BLaER1 (cell line): ENCODE measurements around the gene P2RX4.
"Not testable (repeated sequence)": the region's sequence is repeated elsewhere in the genome, so short reads cannot be mapped to it uniquely, and the experiment has no call there.

Experiments
- H3K27ac ChIP-seq: shearing (Covaris generic); formaldehyde crosslinking; 2 replicates; pipeline ENCODE4 v1.8.1; 2022
- H3K27me3 ChIP-seq: shearing (Covaris generic); formaldehyde crosslinking; 2 replicates; pipeline ENCODE4 v1.8.1; 2022
- H3K36me3 ChIP-seq: shearing (Covaris generic); formaldehyde crosslinking; 2 replicates; pipeline ENCODE4 v1.8.1; 2022
- H3K4me1 ChIP-seq: shearing (Covaris generic); formaldehyde crosslinking; 2 replicates; pipeline ENCODE4 v1.8.1; 2022
- H3K4me2 ChIP-seq: shearing (Covaris generic); formaldehyde crosslinking; 2 replicates; pipeline ENCODE4 v1.8.1; 2022
- H3K4me3 ChIP-seq: shearing (Covaris generic); formaldehyde crosslinking; 2 replicates; pipeline ENCODE4 v1.8.1; 2022
- H3K9ac ChIP-seq: shearing (Covaris generic); formaldehyde crosslinking; 2 replicates; pipeline ENCODE4 v1.8.1; 2022
- H3K9me3 ChIP-seq: shearing (Covaris generic); formaldehyde crosslinking; 2 replicates; pipeline ENCODE4 v1.8.1; 2022
- H4K20me1 ChIP-seq: shearing (Covaris generic); formaldehyde crosslinking; 2 replicates; pipeline ENCODE4 v1.8.1; 2022
- Cebpa-rat ChIP-seq: shearing (Covaris generic); IDR thresholded peaks from 2 replicates; pipeline ENCODE4 v1.8.1; 2022

The P2RX4 gene

GRCh38 chr12:121253638-121254335, 43.9 kb downstream of the P2RX4 start:
- no peaks in the 10 kb centered on the region for H3K9me3 ChIP-seq
- H4K20me1 ChIP-seq = no peaks in the 10 kb centered on the region
- no peak overlapping the region for H3K27ac ChIP-seq
- no peak overlapping the region for H3K9ac ChIP-seq
- H3K4me2 ChIP-seq = no peak overlapping the region
- H3K4me1 ChIP-seq = no peaks in the 10 kb centered on the region
- no peaks in the 10 kb centered on the region for H3K27me3 ChIP-seq
- H3K36me3 ChIP-seq = peaks cover 95% of the 10 kb centered on the region
- no peak for TF ChIP-seq Cebpa-rat
- no peak overlapping the region for H3K4me3 ChIP-seq

GRCh38 chr12:121255433-121255832, 45.5 kb downstream of the P2RX4 start:
- Histone ChIP-seq H3K27ac (no peak overlapping the region), H3K4me2 (no peak overlapping the region), H3K4me1 (no peaks in the 10 kb centered on the region), H3K9me3 (no peaks in the 10 kb centered on the region), H3K27me3 (no peaks in the 10 kb centered on the region), H3K4me3 (no peak overlapping the region), H3K9ac (no peak overlapping the region), H3K36me3 (peaks cover 95% of the 10 kb centered on the region), H4K20me1 (no peaks in the 10 kb centered on the region)
- TF ChIP-seq Cebpa-rat = no peak

GRCh38 chr12:121257704-121258449, 47.9 kb downstream of the P2RX4 start:
- not testable (repeated sequence) for H3K4me3 ChIP-seq, H3K27ac ChIP-seq, H3K9me3 ChIP-seq, H3K27me3 ChIP-seq, H3K4me2 ChIP-seq, H3K4me1 ChIP-seq, H4K20me1 ChIP-seq, H3K9ac ChIP-seq
- H3K36me3 ChIP-seq = peaks cover 95% of the 10 kb centered on the region

GRCh38 chr12:121259074-121259473, 49.1 kb downstream of the P2RX4 start:
- Histone ChIP-seq H3K4me3 (no peak overlapping the region), H3K4me2 (no peak overlapping the region), H3K9me3 (no peaks in the 10 kb centered on the region), H4K20me1 (0 out of 2 replicates have a peak, but pooled peaks cover 5% of the 10 kb centered on the region), H3K9ac (no peak overlapping the region), H3K27me3 (no peaks in the 10 kb centered on the region), H3K4me1 (no peaks in the 10 kb centered on the region), H3K27ac (no peak overlapping the region), H3K36me3 (peaks cover 95% of the 10 kb centered on the region)
- TF ChIP-seq Cebpa-rat = no peak

- TF ChIP-seq Cebpa-rat = no peak
- Histone ChIP-seq H3K9me3 (no peaks in the 10 kb centered on the region), H3K9ac (no peak overlapping the region), H4K20me1 (peaks cover 6% of the 10 kb centered on the region; the same call in 1 of the 2 replicates), H3K4me1 (no peaks in the 10 kb centered on the region), H3K36me3 (peaks cover 96% of the 10 kb centered on the region), H3K27me3 (no peaks in the 10 kb centered on the region), H3K27ac (no peak overlapping the region), H3K4me3 (no peak overlapping the region), H3K4me2 (no peak overlapping the region)
These were observed 50.2 kb downstream of the P2RX4 start for GRCh38 chr12:121260091-121260490.

- TF ChIP-seq Cebpa-rat = no peak
- H3K27ac ChIP-seq = no peak overlapping the region
- H3K9ac ChIP-seq = no peak overlapping the region
- no peaks in the 10 kb centered on the region for H3K9me3 ChIP-seq
- H3K36me3 ChIP-seq = peaks cover 99% of the 10 kb centered on the region
- no peak overlapping the region for H3K4me3 ChIP-seq
- H3K27me3 ChIP-seq = no peaks in the 10 kb centered on the region
- H3K4me1 ChIP-seq = no peaks in the 10 kb centered on the region
- H3K4me2 ChIP-seq = no peak overlapping the region
- H4K20me1 ChIP-seq = peaks cover 9% of the 10 kb centered on the region; the same call in 1 of the 2 replicates
These were observed 51.5 kb downstream of the P2RX4 start for GRCh38 chr12:121261398-121261797.

- Histone ChIP-seq H3K4me3 (no peak overlapping the region), H3K36me3 (peaks cover 100% of the 10 kb centered on the region), H3K4me2 (no peak overlapping the region), H3K4me1 (no peaks in the 10 kb centered on the region), H3K27me3 (no peaks in the 10 kb centered on the region), H3K9me3 (no peaks in the 10 kb centered on the region), H3K27ac (no peak overlapping the region), H4K20me1 (peaks cover 11% of the 10 kb centered on the region; the same call in 1 of the 2 replicates), H3K9ac (no peak overlapping the region)
- no peak for TF ChIP-seq Cebpa-rat
These were observed 53.4 kb downstream of the P2RX4 start for GRCh38 chr12:121263206-121263935.

- Histone ChIP-seq H3K9ac (no peak overlapping the region), H3K27ac (no peak overlapping the region), H4K20me1 (peaks cover 19% of the 10 kb centered on the region; the same call in 1 of the 2 replicates), H3K27me3 (no peaks in the 10 kb centered on the region), H3K4me3 (no peak overlapping the region), H3K4me1 (no peaks in the 10 kb centered on the region), H3K9me3 (no peaks in the 10 kb centered on the region), H3K36me3 (peaks cover 100% of the 10 kb centered on the region), H3K4me2 (no peak overlapping the region)
- TF ChIP-seq Cebpa-rat = no peak
These were observed 54.2 kb downstream of the P2RX4 start for GRCh38 chr12:121264135-121264534.

- peaks cover 20% of the 10 kb centered on the region; the same call in 1 of the 2 replicates for H4K20me1 ChIP-seq
- H3K27me3 ChIP-seq = no peaks in the 10 kb centered on the region
- H3K36me3 ChIP-seq = peaks cover 100% of the 10 kb centered on the region
- TF ChIP-seq Cebpa-rat = no peak
- H3K4me2 ChIP-seq = no peak overlapping the region
- H3K4me3 ChIP-seq = no peak overlapping the region
- no peaks in the 10 kb centered on the region for H3K9me3 ChIP-seq
- H3K9ac ChIP-seq = no peak overlapping the region
- H3K27ac ChIP-seq = no peak overlapping the region
- H3K4me1 ChIP-seq = no peaks in the 10 kb centered on the region
These were observed 55.1 kb downstream of the P2RX4 start for GRCh38 chr12:121264951-121265515.
